AG04449 (cell line): Measurements from ENCODE around the gene CATSPER1.
A peak's percentile ranks its signal among the peaks of the same experiment; 100 is the strongest.

Experiments used
- CTCF ChIA-PET: fragments of 350-600 bp; formaldehyde crosslinking; extraction: SDS; loops from one replicate; lab custom pipeline; 2021; ENCODE audit warnings: antibody characterized with exemption; lab: Yijun Ruan, JAX
- POLR2A ChIA-PET: fragments of 400-600, 350-600 bp; formaldehyde crosslinking; extraction: SDS; loops from one replicate; lab custom pipeline; 2020; ENCODE audit warnings: antibody characterized with exemption, inconsistent platforms; lab: Yijun Ruan, JAX
- DNase-seq: peaks from one replicate; pipeline ENCODE4 v3.0.0-alpha.2; 2010; ENCODE audit warnings: low read depth, low spot score
- H3K4me3 ChIP-seq: 2 replicates; pipeline ENCODE4 v1.5.1; 2011; ENCODE audit warnings: low read depth, mild to moderate bottlenecking, control low read depth, low read length
- CTCF ChIP-seq: IDR thresholded peaks from one replicate; pipeline ENCODE4 v1.5.1; 2011; ENCODE audit warnings: mild to moderate bottlenecking, moderate library complexity, low read length, control low read depth, inconsistent platforms; ENCODE audit not compliant: insufficient read depth; ENCODE audit errors: missing control alignments

Gene CATSPER1

GRCh38 chr11:66070604-66071380 lies 44.5 kb upstream of the CATSPER1 start:
- no peak for DNase-seq
- H3K4me3 ChIP-seq = peak overlapping the region; percentile 81
- POLR2A ChIA-PET = interaction anchor here (1.0 to 1.6 kb wide), 5 partner anchors 16 to 190 kb away, joined by 3 read pairs; no protein-coding TSS in a partner anchor
- no peak for TF ChIP-seq CTCF
- CTCF ChIA-PET = interaction anchor here (0.6 to 7.6 kb wide), 5 partner anchors 12 to 74 kb away, joined by 3 to 73 read pairs (median 6); no protein-coding TSS in a partner anchor

- H3K4me3 ChIP-seq = peak within 1 kb of the TSS; percentile 81
- POLR2A ChIA-PET = interaction anchor here (1.0 to 1.6 kb wide), 2 partner anchors 15 to 191 kb away, joined by 3 read pairs; no protein-coding TSS in a partner anchor
- TF ChIP-seq CTCF = no peak
- no peak for DNase-seq
- CTCF ChIA-PET = interaction anchor here (1.0 to 8.2 kb wide), 16 partner anchors 11 to 152 kb away, joined by 3 to 345 read pairs (median 8); partner anchors contain the start of genes GAL3ST3 and SF3B2
Observed at GRCh38 chr11:66069715-66070603, 43.7 kb upstream of the CATSPER1 start, which contains the start of gene PACS1. PACS1 (plus strand) TSS chr11:66070272; CDS start chr11:66070487, 215 bp downstream.

GRCh38 chr11:66068923-66069714 lies 42.8 kb upstream of the CATSPER1 start:
- CTCF ChIA-PET = interaction anchor here (0.6 to 8.2 kb wide), 39 partner anchors 12 to 303 kb away, joined by 3 to 345 read pairs (median 5); partner anchors contain the start of genes BANF1, CST6, FIBP and GAL3ST3
- H3K4me3 ChIP-seq = peak overlapping the region; percentile 81
- DNase-seq = no peak
- POLR2A ChIA-PET = interaction anchor here (0.6 to 1.6 kb wide), 2 partner anchors 58 to 191 kb away, joined by 3 read pairs; partner anchors contain the start of gene CST6
- TF ChIP-seq CTCF = peak; percentile 23

- CTCF ChIA-PET = interaction anchor here (0.6 to 8.2 kb wide), 50 partner anchors 12 to 302 kb away, joined by 3 to 345 read pairs (median 4); partner anchors contain the start of genes BANF1, CST6, FIBP and GAL3ST3
- no peak for DNase-seq
- no peak overlapping the region for H3K4me3 ChIP-seq
- TF ChIP-seq CTCF = peak; percentile 85
- POLR2A ChIA-PET = interaction anchor here (0.6 to 1.3 kb wide), 3 partner anchors 16 to 128 kb away, joined by 3 to 4 read pairs (median 3); partner anchors contain the start of genes CST6 and SF3B2
Observed at GRCh38 chr11:66068154-66068821, 42.0 kb upstream of the CATSPER1 start.

- ChIA-PET CTCF (interaction anchor here (0.7 to 8.2 kb wide), 31 partner anchors 13 to 301 kb away, joined by 3 to 345 read pairs (median 4); partner anchors contain the start of genes BANF1, CST6, GAL3ST3 and SF3B2), POLR2A (interaction anchor here (0.7 to 1.3 kb wide), 2 partner anchors 16 to 129 kb away, joined by 3 to 4 read pairs; partner anchors contain the start of gene SF3B2)
- H3K4me3 ChIP-seq = no peak overlapping the region
- DNase-seq = no peak
- no peak for TF ChIP-seq CTCF
Observed at GRCh38 chr11:66067640-66068039, 41.4 kb upstream of the CATSPER1 start.
